ENCODE measurements around the gene MRPL57. TPM values are rescaled to one million over a fixed set of nuclear protein-coding genes. Genes with fewer than 3 reads are reported as not detected.

Gene MRPL57
- total RNA-seq, 1 experiment from 2014 or later, result 29.4 TPM

DNA sequence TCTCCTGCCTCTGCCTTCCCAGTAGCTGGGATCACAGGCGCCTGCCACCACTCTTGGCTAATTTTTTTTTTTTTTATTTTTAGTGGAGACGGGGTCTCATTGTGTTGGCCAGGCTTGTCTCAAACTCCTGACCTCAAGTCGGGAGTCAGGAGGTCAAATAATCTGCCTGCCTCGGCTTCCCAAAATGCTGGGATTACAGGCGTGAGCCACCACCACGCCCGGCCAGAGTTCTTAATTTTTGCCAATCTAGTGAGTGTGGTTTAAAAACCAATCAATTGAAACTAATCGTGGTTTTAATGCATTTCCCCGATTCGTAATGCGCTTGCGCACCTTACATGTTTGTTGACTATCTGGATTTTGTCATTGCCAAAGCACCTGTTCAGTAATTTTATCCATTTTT, 37.1 kb upstream of the MRPL57 start:
- peaks cover 37% of the 10 kb centered on the region for H3K36me3 Mint-ChIP-seq
- peak overlapping the region; percentile 100 for H3K4me3 Mint-ChIP-seq
- peaks cover 13% of the 10 kb centered on the region for H3K9me3 Mint-ChIP-seq
- CTCF ChIA-PET, result interaction anchor here (0.6 kb wide), 1 partner anchor 196 kb away, joined by 4 read pairs; no protein-coding TSS in a partner anchor
- ATAC-seq (no peak), DNase-seq (ENCODE audit: low spot score) (no peak)
- POLR2A ChIA-PET, result no interaction called here
- peaks cover 35% of the 10 kb centered on the region for H3K4me1 Mint-ChIP-seq
- H3K27ac Mint-ChIP-seq, result peak overlapping the region; percentile 100
- no peaks in the 10 kb centered on the region for H3K27me3 Mint-ChIP-seq (ENCODE audit: low read depth)
- TF ChIP-seq, protein P1, sequence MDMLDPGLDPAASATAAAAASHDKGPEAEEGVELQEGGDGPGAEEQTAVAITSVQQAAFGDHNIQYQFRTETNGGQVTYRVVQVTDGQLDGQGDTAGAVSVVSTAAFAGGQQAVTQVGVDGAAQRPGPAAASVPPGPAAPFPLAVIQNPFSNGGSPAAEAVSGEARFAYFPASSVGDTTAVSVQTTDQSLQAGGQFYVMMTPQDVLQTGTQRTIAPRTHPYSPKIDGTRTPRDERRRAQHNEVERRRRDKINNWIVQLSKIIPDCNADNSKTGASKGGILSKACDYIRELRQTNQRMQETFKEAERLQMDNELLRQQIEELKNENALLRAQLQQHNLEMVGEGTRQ (CRISPR knock-in tag; IDR thresholded peaks at IDR 0.05), result no peak
- no peak for TF ChIP-seq ZNF396 (CRISPR knock-in tag; IDR thresholded peaks at IDR 0.05; ENCODE audit: borderline replicate concordance)
- TF ChIP-seq, protein P2, sequence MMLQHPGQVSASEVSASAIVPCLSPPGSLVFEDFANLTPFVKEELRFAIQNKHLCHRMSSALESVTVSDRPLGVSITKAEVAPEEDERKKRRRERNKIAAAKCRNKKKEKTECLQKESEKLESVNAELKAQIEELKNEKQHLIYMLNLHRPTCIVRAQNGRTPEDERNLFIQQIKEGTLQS (CRISPR knock-in tag; conservative IDR thresholded peaks at IDR 0.05), result no peak
- no peak for TF ChIP-seq HMGA2 (CRISPR knock-in tag; IDR thresholded peaks at IDR 0.05)
- TF ChIP-seq ZNF263 (CRISPR knock-in tag; IDR thresholded peaks at IDR 0.05; ENCODE audit: low read depth), result no peak
- no peak for TF ChIP-seq FOXJ3 (CRISPR knock-in tag; IDR thresholded peaks at IDR 0.05; ENCODE audit: borderline replicate concordance)
- TF ChIP-seq PRRX2 (CRISPR knock-in tag; IDR thresholded peaks at IDR 0.05), result no peak
- TF ChIP-seq EMX1 (CRISPR knock-in tag; IDR thresholded peaks at IDR 0.05), result no peak
- no peak for TF ChIP-seq ATF1 (CRISPR knock-in tag; IDR thresholded peaks at IDR 0.05)
- no peak for TF ChIP-seq ZNF416 (CRISPR knock-in tag; IDR thresholded peaks at IDR 0.05)
- TF ChIP-seq, protein P3, sequence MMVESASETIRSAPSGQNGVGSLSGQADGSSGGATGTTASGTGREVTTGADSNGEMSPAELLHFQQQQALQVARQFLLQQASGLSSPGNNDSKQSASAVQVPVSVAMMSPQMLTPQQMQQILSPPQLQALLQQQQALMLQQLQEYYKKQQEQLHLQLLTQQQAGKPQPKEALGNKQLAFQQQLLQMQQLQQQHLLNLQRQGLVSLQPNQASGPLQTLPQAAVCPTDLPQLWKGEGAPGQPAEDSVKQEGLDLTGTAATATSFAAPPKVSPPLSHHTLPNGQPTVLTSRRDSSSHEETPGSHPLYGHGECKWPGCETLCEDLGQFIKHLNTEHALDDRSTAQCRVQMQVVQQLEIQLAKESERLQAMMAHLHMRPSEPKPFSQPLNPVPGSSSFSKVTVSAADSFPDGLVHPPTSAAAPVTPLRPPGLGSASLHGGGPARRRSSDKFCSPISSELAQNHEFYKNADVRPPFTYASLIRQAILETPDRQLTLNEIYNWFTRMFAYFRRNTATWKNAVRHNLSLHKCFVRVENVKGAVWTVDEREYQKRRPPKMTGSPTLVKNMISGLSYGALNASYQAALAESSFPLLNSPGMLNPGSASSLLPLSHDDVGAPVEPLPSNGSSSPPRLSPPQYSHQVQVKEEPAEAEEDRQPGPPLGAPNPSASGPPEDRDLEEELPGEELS (CRISPR knock-in tag; IDR thresholded peaks at IDR 0.05), result no peak
- TF ChIP-seq, protein P4, sequence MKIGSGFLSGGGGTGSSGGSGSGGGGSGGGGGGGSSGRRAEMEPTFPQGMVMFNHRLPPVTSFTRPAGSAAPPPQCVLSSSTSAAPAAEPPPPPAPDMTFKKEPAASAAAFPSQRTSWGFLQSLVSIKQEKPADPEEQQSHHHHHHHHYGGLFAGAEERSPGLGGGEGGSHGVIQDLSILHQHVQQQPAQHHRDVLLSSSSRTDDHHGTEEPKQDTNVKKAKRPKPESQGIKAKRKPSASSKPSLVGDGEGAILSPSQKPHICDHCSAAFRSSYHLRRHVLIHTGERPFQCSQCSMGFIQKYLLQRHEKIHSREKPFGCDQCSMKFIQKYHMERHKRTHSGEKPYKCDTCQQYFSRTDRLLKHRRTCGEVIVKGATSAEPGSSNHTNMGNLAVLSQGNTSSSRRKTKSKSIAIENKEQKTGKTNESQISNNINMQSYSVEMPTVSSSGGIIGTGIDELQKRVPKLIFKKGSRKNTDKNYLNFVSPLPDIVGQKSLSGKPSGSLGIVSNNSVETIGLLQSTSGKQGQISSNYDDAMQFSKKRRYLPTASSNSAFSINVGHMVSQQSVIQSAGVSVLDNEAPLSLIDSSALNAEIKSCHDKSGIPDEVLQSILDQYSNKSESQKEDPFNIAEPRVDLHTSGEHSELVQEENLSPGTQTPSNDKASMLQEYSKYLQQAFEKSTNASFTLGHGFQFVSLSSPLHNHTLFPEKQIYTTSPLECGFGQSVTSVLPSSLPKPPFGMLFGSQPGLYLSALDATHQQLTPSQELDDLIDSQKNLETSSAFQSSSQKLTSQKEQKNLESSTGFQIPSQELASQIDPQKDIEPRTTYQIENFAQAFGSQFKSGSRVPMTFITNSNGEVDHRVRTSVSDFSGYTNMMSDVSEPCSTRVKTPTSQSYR (CRISPR knock-in tag; IDR thresholded peaks at IDR 0.05), result no peak
- TF ChIP-seq KAT7 (CRISPR knock-in tag; IDR thresholded peaks at IDR 0.05; ENCODE audit: borderline replicate concordance), result no peak

DNA sequence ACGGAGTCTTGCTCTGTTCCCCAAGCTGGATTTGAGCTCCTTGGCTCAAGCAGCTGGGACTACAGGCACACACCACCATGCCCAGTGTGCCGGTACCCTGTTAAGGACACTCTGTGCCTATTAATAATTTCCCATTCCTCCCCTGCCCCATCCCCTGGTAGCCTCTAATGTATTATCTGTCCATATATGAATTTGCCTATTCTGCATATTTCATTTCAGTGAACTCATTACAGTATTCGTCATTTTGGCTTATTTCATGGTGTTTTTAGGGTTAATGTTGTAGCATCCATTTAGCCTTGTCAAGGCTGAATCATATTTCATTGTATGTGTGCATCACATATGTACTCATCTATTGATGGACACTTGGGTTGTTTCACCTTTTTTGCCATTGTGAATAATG, 33.7 kb upstream of the MRPL57 start:
- ChIA-PET CTCF (no interaction called here), POLR2A (interaction anchor here (1.0 kb wide), 1 partner anchor 34 kb away, joined by 3 read pairs; no protein-coding TSS in a partner anchor)
- H3K4me1 Mint-ChIP-seq, result peaks cover 30% of the 10 kb centered on the region
- no peak for DNase-seq (ENCODE audit: low spot score)
- H3K4me3 Mint-ChIP-seq, result peak overlapping the region; percentile 100
- no peaks in the 10 kb centered on the region for H3K27me3 Mint-ChIP-seq (ENCODE audit: low read depth)
- H3K36me3 Mint-ChIP-seq, result peaks cover 47% of the 10 kb centered on the region
- TF ChIP-seq, protein P5, sequence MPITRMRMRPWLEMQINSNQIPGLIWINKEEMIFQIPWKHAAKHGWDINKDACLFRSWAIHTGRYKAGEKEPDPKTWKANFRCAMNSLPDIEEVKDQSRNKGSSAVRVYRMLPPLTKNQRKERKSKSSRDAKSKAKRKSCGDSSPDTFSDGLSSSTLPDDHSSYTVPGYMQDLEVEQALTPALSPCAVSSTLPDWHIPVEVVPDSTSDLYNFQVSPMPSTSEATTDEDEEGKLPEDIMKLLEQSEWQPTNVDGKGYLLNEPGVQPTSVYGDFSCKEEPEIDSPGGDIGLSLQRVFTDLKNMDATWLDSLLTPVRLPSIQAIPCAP (CRISPR knock-in tag; IDR thresholded peaks at IDR 0.05), result no peak
- TF ChIP-seq ZNF671 (CRISPR knock-in tag; IDR thresholded peaks at IDR 0.05) (no peak), ZNF416 (CRISPR knock-in tag; IDR thresholded peaks at IDR 0.05) (no peak), CBFB (CRISPR knock-in tag; IDR thresholded peaks at IDR 0.05; ENCODE audit: low read depth) (no peak), NR3C1 (CRISPR knock-in tag; conservative IDR thresholded peaks at IDR 0.05; ENCODE audit: low read depth) (no peak), CREM (CRISPR knock-in tag; IDR thresholded peaks at IDR 0.05) (no peak), OVOL2 (CRISPR knock-in tag; IDR thresholded peaks at IDR 0.05; ENCODE audit: borderline replicate concordance) (no peak)
- TF ChIP-seq, protein P6, sequence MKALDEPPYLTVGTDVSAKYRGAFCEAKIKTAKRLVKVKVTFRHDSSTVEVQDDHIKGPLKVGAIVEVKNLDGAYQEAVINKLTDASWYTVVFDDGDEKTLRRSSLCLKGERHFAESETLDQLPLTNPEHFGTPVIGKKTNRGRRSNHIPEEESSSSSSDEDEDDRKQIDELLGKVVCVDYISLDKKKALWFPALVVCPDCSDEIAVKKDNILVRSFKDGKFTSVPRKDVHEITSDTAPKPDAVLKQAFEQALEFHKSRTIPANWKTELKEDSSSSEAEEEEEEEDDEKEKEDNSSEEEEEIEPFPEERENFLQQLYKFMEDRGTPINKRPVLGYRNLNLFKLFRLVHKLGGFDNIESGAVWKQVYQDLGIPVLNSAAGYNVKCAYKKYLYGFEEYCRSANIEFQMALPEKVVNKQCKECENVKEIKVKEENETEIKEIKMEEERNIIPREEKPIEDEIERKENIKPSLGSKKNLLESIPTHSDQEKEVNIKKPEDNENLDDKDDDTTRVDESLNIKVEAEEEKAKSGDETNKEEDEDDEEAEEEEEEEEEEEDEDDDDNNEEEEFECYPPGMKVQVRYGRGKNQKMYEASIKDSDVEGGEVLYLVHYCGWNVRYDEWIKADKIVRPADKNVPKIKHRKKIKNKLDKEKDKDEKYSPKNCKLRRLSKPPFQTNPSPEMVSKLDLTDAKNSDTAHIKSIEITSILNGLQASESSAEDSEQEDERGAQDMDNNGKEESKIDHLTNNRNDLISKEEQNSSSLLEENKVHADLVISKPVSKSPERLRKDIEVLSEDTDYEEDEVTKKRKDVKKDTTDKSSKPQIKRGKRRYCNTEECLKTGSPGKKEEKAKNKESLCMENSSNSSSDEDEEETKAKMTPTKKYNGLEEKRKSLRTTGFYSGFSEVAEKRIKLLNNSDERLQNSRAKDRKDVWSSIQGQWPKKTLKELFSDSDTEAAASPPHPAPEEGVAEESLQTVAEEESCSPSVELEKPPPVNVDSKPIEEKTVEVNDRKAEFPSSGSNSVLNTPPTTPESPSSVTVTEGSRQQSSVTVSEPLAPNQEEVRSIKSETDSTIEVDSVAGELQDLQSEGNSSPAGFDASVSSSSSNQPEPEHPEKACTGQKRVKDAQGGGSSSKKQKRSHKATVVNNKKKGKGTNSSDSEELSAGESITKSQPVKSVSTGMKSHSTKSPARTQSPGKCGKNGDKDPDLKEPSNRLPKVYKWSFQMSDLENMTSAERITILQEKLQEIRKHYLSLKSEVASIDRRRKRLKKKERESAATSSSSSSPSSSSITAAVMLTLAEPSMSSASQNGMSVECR (CRISPR knock-in tag; IDR thresholded peaks at IDR 0.05; ENCODE audit: borderline replicate concordance), result no peak
- TF ChIP-seq, protein P1 (CRISPR knock-in tag; IDR thresholded peaks at IDR 0.05), result no peak
- TF ChIP-seq, protein P7, sequence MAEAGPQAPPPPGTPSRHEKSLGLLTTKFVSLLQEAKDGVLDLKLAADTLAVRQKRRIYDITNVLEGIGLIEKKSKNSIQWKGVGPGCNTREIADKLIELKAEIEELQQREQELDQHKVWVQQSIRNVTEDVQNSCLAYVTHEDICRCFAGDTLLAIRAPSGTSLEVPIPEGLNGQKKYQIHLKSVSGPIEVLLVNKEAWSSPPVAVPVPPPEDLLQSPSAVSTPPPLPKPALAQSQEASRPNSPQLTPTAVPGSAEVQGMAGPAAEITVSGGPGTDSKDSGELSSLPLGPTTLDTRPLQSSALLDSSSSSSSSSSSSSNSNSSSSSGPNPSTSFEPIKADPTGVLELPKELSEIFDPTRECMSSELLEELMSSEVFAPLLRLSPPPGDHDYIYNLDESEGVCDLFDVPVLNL (CRISPR knock-in tag; IDR thresholded peaks at IDR 0.05; ENCODE audit: borderline replicate concordance, low read depth), result no peak
- ATAC-seq, result no peak
- H3K9me3 Mint-ChIP-seq, result no peaks in the 10 kb centered on the region
- H3K27ac Mint-ChIP-seq, result peak overlapping the region; percentile 90

All from WTC11 (cell line).